K562 (cell line): Measurements from ENCODE around the gene DPH1. TPM values are rescaled to one million over a fixed set of nuclear protein-coding genes. Genes with fewer than 3 reads are reported as not detected.

Experiments
- ATAC-seq: fragments of 200-7000 bp; cut with Tn5 transposase; 3 replicates; pipeline ENCODE4 v1.9.1; 2020; ENCODE audit warnings: moderate library complexity
- BruUV-seq: library from RNA; stranded (reverse); fragments of 400-500 nt; replicated peaks from 2 replicates; lab custom pipeline; 2021; lab: Mats Ljungman, UMichigan
- CTCF ChIA-PET: fragments of 300-600 bp; formaldehyde crosslinking; extraction: SDS; loops from one replicate; lab custom pipeline; 2021; ENCODE audit warnings: low intra/inter-chr PET ratio; lab: Yijun Ruan, JAX
- POLR2A ChIA-PET: fragments of 300-600, 350-650 bp; sonication (Branson Sonifier 250); formaldehyde crosslinking; extraction: SDS; loops from one replicate; lab custom pipeline; 2021; ENCODE audit warnings: antibody characterized with exemption, inconsistent platforms; lab: Yijun Ruan, JAX
- DNase-seq, 4 experiments: peaks; one replicate each; pipeline versions ENCODE4 v3.0.0 to v3.0.0-alpha.2; 2011 to 2018; ENCODE audit warnings: low spot score in 3 of 4, mixed read lengths in 3 of 4; ENCODE audit errors: extremely low read depth in 1 of 4
- FAIRE-seq: peaks from 2 replicates; lab custom pipeline; 2011; peaks lifted over from hg19 to GRCh38; lab: Jason Lieb, UNC
- H2AFZ ChIP-seq: 2 replicates; pipeline ENCODE4 v1.6.0; 2011; ENCODE audit warnings: low read depth, low read length, control low read depth, inconsistent platforms
- H3K27ac ChIP-seq: fragments of 200-600 bp; 3 replicates; pipeline ENCODE4 v1.8.0; 2011; ENCODE audit warnings: low read depth, mild to moderate bottlenecking, control low read depth, inconsistent platforms, low read length, moderate library complexity, mixed read lengths; ENCODE audit errors: extremely low read depth
- H3K27me3 ChIP-seq, 2 experiments: fragments of 300-600 bp in 1 of 2; 2 replicates in 1 of 2; 3 replicates in 1 of 2; pipeline versions ENCODE4 v1.6.0 to v1.8.0; 2011; ENCODE audit warnings: inconsistent platforms in 2 of 2, low read length in 2 of 2, mild to moderate bottlenecking in 1 of 2, mixed read lengths in 1 of 2, moderate library complexity in 1 of 2; ENCODE audit not compliant: control insufficient read depth in 2 of 2, insufficient read depth in 2 of 2
- H3K36me3 ChIP-seq: fragments of 300-600 bp; 3 replicates; pipeline ENCODE4 v1.8.0; 2011; ENCODE audit warnings: mild to moderate bottlenecking, low read length, inconsistent platforms; ENCODE audit not compliant: control insufficient read depth, insufficient read depth
- H3K4me1 ChIP-seq, 2 experiments: fragments of 200-600 bp in 1 of 2; replicated peaks in 1 of 2; 2 replicates in 1 of 2; 3 replicates in 1 of 2; pipeline versions ENCODE4 v1.5.1 to v1.8.0; 2011; ENCODE audit warnings: inconsistent platforms in 2 of 2, low read length in 2 of 2, mild to moderate bottlenecking in 1 of 2, mixed read lengths in 1 of 2, moderate library complexity in 1 of 2; ENCODE audit not compliant: control insufficient read depth in 2 of 2, insufficient read depth in 2 of 2
- H3K4me2 ChIP-seq: 2 replicates; pipeline ENCODE4 v1.6.1; 2011; ENCODE audit warnings: low read length, control low read depth, inconsistent platforms, mixed read lengths; ENCODE audit not compliant: insufficient read depth
- H3K4me3 ChIP-seq: fragments of 200-600 bp; sonication (generic), shearing (Covaris generic); 2 replicates; pipeline ENCODE4 v1.5.1; 2016; ENCODE audit warnings: control low read depth, inconsistent platforms
- H3K79me2 ChIP-seq: fragments of 200-600 bp; 3 replicates; pipeline ENCODE4 v1.8.0; 2011; ENCODE audit warnings: low read length, inconsistent platforms; ENCODE audit not compliant: control insufficient read depth, insufficient read depth
- H3K9ac ChIP-seq, 2 experiments: 2 replicates each; pipeline versions ENCODE4 v1.6.0 to v1.6.1; 2011; ENCODE audit warnings: low read depth in 2 of 2, low read length in 2 of 2, control low read depth in 1 of 2, inconsistent platforms in 1 of 2, mild to moderate bottlenecking in 1 of 2, mixed read lengths in 1 of 2; ENCODE audit not compliant: insufficient read depth in 1 of 2
- H3K9me1 ChIP-seq: one replicate; pipeline ENCODE4 v1.6.0; 2011; ENCODE audit warnings: inconsistent platforms, mild to moderate bottlenecking, low read length, moderate library complexity; ENCODE audit not compliant: control insufficient read depth, insufficient read depth
- H3K9me3 ChIP-seq: replicated peaks from 2 replicates; pipeline ENCODE4 v1.5.1; 2011; ENCODE audit warnings: low read depth, low read length, inconsistent platforms; ENCODE audit not compliant: control insufficient read depth, insufficient read depth
- H4K20me1 ChIP-seq: replicated peaks from 2 replicates; pipeline ENCODE4 v1.6.1; 2011; ENCODE audit warnings: low read length, inconsistent platforms, mixed read lengths; ENCODE audit not compliant: control insufficient read depth, insufficient read depth
- EGR1 ChIP-seq: fragments of 450-650 bp; conservative IDR thresholded peaks from 2 replicates; pipeline ENCODE4 v1.6.1; 2017; ENCODE audit warnings: mild to moderate bottlenecking
- JUNB ChIP-seq: fragments of 450-650 bp; formaldehyde crosslinking; conservative IDR thresholded peaks from 2 replicates; pipeline ENCODE4 v1.4.0; 2020; ENCODE audit warnings: mild to moderate bottlenecking
- JUND ChIP-seq, 2 experiments: IDR thresholded peaks; 2 replicates in 1 of 2; 3 replicates in 1 of 2; pipeline ENCODE4 v1.6.1; 2011; ENCODE audit warnings: borderline replicate concordance in 2 of 2, low read depth in 2 of 2, low read length in 2 of 2, improper control_type of control experiment in 1 of 2, missing biosample characterization in 1 of 2, missing genetic modification characterization in 1 of 2, missing genetic modification reagents in 1 of 2
- PCBP2 ChIP-seq: fragments of 200-400 bp; formaldehyde crosslinking; IDR thresholded peaks from 2 replicates; pipeline ENCODE4 v1.6.1; 2018; ENCODE audit warnings: low read length, low read depth, mild to moderate bottlenecking, moderate library complexity; ENCODE audit not compliant: poor library complexity, severe bottlenecking
- POLR2AphosphoS2 ChIP-seq: IDR thresholded peaks from 2 replicates; pipeline ENCODE4 v1.6.1; 2012; ENCODE audit warnings: low read length, improper control_type of control experiment
- RAD21 ChIP-seq, 2 experiments: fragments of 250-450 bp in 1 of 2; fragments of 450-650 bp in 1 of 2; sonication (Bioruptor Pico) in 1 of 2; formaldehyde crosslinking in 1 of 2; IDR thresholded peaks in 1 of 2; conservative IDR thresholded peaks in 1 of 2; 2 replicates each; pipeline versions ENCODE4 v1.4.0 to v1.8.0; 2020 to 2022; ENCODE audit warnings: mild to moderate bottlenecking in 2 of 2, moderate library complexity in 1 of 2
- RBM39 ChIP-seq: fragments of 200-400 bp; formaldehyde crosslinking; optimal IDR thresholded peaks from 2 replicates; pipeline ENCODE3; 2018; ENCODE audit warnings: low read depth, low read length
- RNF2 ChIP-seq: sonication (generic); IDR thresholded peaks from 2 replicates; pipeline ENCODE4 v1.6.1; 2016
- SIRT6 ChIP-seq: IDR thresholded peaks from one replicate; pipeline ENCODE4 v1.6.1; 2012; ENCODE audit warnings: low read depth, mild to moderate bottlenecking, control low read depth, inconsistent platforms, low read length, moderate library complexity
- SPI1 ChIP-seq: IDR thresholded peaks from 2 replicates; pipeline ENCODE4 v1.6.1; 2011; ENCODE audit warnings: low read depth, low read length, control low read depth, borderline replicate concordance
- TRIM28 ChIP-seq: fragments of 450-650 bp; IDR thresholded peaks from 2 replicates; pipeline ENCODE4 v1.6.1; 2017
- ZFX ChIP-seq: sonication (generic); formaldehyde crosslinking; IDR thresholded peaks from 2 replicates; pipeline ENCODE4 v1.8.0; 2022; ENCODE audit warnings: mild to moderate bottlenecking, missing genetic modification reagents, moderate library complexity
- WGBS: fragments of 100-300 bp; shearing (Covaris generic); methylation state at CpG from one replicate; pipeline ENCODE4 v1.1.6; 2016; ENCODE audit warnings: low coverage, mixed read lengths; ENCODE audit not compliant: insufficient coverage; ENCODE audit errors: missing lambda C conversion rate; 5-methylcytosine and 5-hydroxymethylcytosine counted together
- in situ Hi-C: fragments of 300-500 bp; cut with MboI; formaldehyde crosslinking; loops from 4 replicates; pipeline ENCODE4 v1.15.0; 2018; ENCODE audit warnings: inconsistent platforms, mixed read lengths
- intact Hi-C: fragments of 100-400 bp; cut with micrococcal nuclease; formaldehyde crosslinking; loops from 2 replicates; pipeline ENCODE4 v1.14.2; 2022
- polyA plus RNA-seq, 8 experiments: library from polyadenylated mRNA; depleted of rRNA in 4 of 8; stranded (reverse) in 5 of 8; unstranded in 3 of 8; fragments of >200 nt; fragmentation: Nextera tagmentation in 2 of 8; fragmentation: Illumina TruSeq in 1 of 8; extraction: Ambion mirVana in 2 of 8; extraction: Trizol in 1 of 8; gene quantifications; 2 replicates each; pipeline versions ENCODE4 v1.2.1 to v1.2.3, GENCODE V29; 2011 to 2014; ENCODE audit warnings: inconsistent platforms in 1 of 8, missing spikeins in 1 of 8
- total RNA-seq, 7 experiments: library from RNA; depleted of rRNA in 6 of 7; stranded (reverse); fragments of >200 nt in 6 of 7; fragmentation: Illumina TruSeq in 2 of 7; extraction: Trizol in 2 of 7; gene quantifications; 2 replicates each; pipeline versions ENCODE4 v1.2.1 to v1.2.3, GENCODE V29; 2011 to 2021; ENCODE audit warnings: low replicate concordance in 1 of 7
- TF ChIP-seq, protein P1 (sequence below), 3 experiments: IDR thresholded peaks in 2 of 3; conservative IDR thresholded peaks in 1 of 3; 2 replicates each; pipeline ENCODE4 v1.5.1; 2011 to 2012; ENCODE audit warnings: low read length in 3 of 3, mild to moderate bottlenecking in 3 of 3, control low read depth in 2 of 3, improper control_type of control experiment in 1 of 3, inconsistent platforms in 1 of 3, low read depth in 1 of 3, mixed read lengths in 1 of 3, moderate library complexity in 1 of 3; ENCODE audit not compliant: insufficient read depth in 2 of 3
- TF ChIP-seq, protein P2 (sequence below): fragments of 450-650 bp; IDR thresholded peaks from 2 replicates; pipeline ENCODE4 v1.6.1; 2016
- TF ChIP-seq, protein P3 (sequence below), 3 experiments: fragments of 200-800 bp in 1 of 3; sonication (Bioruptor generic) in 1 of 3; sonication (generic) in 1 of 3; formaldehyde crosslinking in 1 of 3; IDR thresholded peaks; 2 replicates each; pipeline versions ENCODE4 v1.6.1 to v1.8.0; 2016 to 2022; ENCODE audit warnings: mild to moderate bottlenecking in 2 of 3, missing compliant biosample characterization in 2 of 3, missing genetic modification characterization in 2 of 3, missing genetic modification reagents in 1 of 3

Gene DPH1
- total and polyA plus RNA-seq, 9 of the 15 experiments (the other 6 are each of a cell fraction or from before 2014, with no cell fraction given), result 0.42 to 40.6 (median 20.2) TPM

DNA sequence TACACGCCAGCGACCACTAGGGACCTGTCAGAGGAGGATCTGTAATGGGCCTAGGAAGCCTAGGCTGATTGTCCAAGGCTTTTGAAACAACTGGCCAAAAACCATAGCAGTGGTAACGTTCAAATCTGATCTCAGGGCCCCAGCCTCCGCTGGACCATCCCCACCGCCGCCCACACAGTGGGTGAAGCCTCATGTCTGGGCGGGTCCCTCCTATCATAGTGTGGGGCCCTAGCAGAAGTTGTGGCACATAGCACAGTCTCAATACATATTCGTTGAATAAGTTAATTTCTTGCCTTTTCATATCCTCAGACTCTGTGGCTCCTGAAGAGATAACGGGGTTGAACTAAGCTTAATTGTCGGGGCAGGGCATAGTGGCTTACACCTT, 818 bp downstream of the DPH1 start:
- peak overlapping the region; percentile 98 for H3K4me2 ChIP-seq
- in situ Hi-C loops, result loop anchor here (5.0 to 10.0 kb wide), 2 partner anchors 123 to 316 kb away; partner anchors contain the start of gene TLCD2
- peaks cover 16% of the 10 kb centered on the region for H3K79me2 ChIP-seq
- H3K9me1 ChIP-seq, result no peaks in the 10 kb centered on the region
- ChIA-PET CTCF (interaction anchor here (2.0 kb wide), 1 partner anchor 122 kb away, joined by 6 read pairs; no protein-coding TSS in a partner anchor), POLR2A (interaction anchor here (1.1 kb wide), 1 partner anchor 214 kb away, joined by 3 read pairs; no protein-coding TSS in a partner anchor)
- TSS peak; percentile 75 for BruUV-seq
- peaks cover 0 to 6% of the 10 kb centered on the region in 2 experiments; a peak in 1 of 5 replicates for H3K27me3 ChIP-seq
- H3K9me3 ChIP-seq, result no peaks in the 10 kb centered on the region
- FAIRE-seq (peak; percentile 99), DNase-seq (peak in 3 of 4 experiments; percentile 64 to 88 (median 64)), ATAC-seq (no peak)
- peaks cover 8 to 26% of the 10 kb centered on the region in 2 experiments; a peak in 4 of 5 replicates for H3K4me1 ChIP-seq
- peak overlapping the region; percentile 85 for H3K4me3 ChIP-seq
- peaks cover 8% of the 10 kb centered on the region; the same call in 1 of the 3 replicates for H3K36me3 ChIP-seq
- H2AFZ ChIP-seq, result peak overlapping the region; percentile 34; the same call in 1 of the 2 replicates
- intact Hi-C loops, result loop anchor here (2.0 to 5.0 kb wide), 2 partner anchors 122 to 313 kb away; no protein-coding TSS in a partner anchor
- WGBS, result 8% methylated on average over 10 of the region's 10 CpGs
- H3K27ac ChIP-seq, result peak overlapping the region; percentile 62; the same call in 2 of the 3 replicates
- 0 out of 2 replicates have a peak, but pooled peaks cover 2% of the 10 kb centered on the region for H4K20me1 ChIP-seq
- peak overlapping the region; percentile 71 to 84; a peak in 3 of 4 replicates for H3K9ac ChIP-seq
- TF ChIP-seq EGR1 (peak; percentile 85), ZFX (CRISPR knock-in tag) (peak; percentile 75), JUNB (CRISPR knock-in tag) (no peak), RAD21 (CRISPR knock-in tag; conservative IDR thresholded peaks at IDR 0.05 in 1 of 2, IDR thresholded peaks at IDR 0.05 in 1 of 2) (peak; percentile 46 to 69), JUND (IDR thresholded peaks at IDR 0.05; ENCODE audit: borderline replicate concordance, low read depth, low read length) (peak; percentile 33; the same call in 1 of the 2 replicates), JUND (tag; IDR thresholded peaks at IDR 0.05; ENCODE audit: borderline replicate concordance, low read depth, low read length) (no peak; the same call in 2 of the 3 replicates), SPI1 (peak; percentile 30; the same call in 1 of the 2 replicates), RNF2 (no peak), RBM39 (no peak), POLR2AphosphoS2 (no peak), SIRT6 (no peak), PCBP2 (no peak), TRIM28 (no peak)
- TF ChIP-seq, protein P1, sequence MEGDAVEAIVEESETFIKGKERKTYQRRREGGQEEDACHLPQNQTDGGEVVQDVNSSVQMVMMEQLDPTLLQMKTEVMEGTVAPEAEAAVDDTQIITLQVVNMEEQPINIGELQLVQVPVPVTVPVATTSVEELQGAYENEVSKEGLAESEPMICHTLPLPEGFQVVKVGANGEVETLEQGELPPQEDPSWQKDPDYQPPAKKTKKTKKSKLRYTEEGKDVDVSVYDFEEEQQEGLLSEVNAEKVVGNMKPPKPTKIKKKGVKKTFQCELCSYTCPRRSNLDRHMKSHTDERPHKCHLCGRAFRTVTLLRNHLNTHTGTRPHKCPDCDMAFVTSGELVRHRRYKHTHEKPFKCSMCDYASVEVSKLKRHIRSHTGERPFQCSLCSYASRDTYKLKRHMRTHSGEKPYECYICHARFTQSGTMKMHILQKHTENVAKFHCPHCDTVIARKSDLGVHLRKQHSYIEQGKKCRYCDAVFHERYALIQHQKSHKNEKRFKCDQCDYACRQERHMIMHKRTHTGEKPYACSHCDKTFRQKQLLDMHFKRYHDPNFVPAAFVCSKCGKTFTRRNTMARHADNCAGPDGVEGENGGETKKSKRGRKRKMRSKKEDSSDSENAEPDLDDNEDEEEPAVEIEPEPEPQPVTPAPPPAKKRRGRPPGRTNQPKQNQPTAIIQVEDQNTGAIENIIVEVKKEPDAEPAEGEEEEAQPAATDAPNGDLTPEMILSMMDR (IDR thresholded peaks at IDR 0.05 in 2 of 3, conservative IDR thresholded peaks at IDR 0.05 in 1 of 3; ENCODE audit: insufficient read depth in 2 of 3, low read depth in 1 of 3, low read length in 3 of 3), result peak; percentile 61 to 77 (median 66); a peak in 5 of 6 replicates
- TF ChIP-seq, protein P2, sequence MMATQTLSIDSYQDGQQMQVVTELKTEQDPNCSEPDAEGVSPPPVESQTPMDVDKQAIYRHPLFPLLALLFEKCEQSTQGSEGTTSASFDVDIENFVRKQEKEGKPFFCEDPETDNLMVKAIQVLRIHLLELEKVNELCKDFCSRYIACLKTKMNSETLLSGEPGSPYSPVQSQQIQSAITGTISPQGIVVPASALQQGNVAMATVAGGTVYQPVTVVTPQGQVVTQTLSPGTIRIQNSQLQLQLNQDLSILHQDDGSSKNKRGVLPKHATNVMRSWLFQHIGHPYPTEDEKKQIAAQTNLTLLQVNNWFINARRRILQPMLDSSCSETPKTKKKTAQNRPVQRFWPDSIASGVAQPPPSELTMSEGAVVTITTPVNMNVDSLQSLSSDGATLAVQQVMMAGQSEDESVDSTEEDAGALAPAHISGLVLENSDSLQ, result peak; percentile 64
- TF ChIP-seq, protein P3, sequence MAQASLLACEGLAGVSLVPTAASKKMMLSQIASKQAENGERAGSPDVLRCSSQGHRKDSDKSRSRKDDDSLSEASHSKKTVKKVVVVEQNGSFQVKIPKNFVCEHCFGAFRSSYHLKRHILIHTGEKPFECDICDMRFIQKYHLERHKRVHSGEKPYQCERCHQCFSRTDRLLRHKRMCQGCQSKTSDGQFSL (CRISPR knock-in tag; IDR thresholded peaks at IDR 0.05), result no peak
- TF ChIP-seq, protein P3 (tag; IDR thresholded peaks at IDR 0.05), result no peak
